Measurements from ENCODE around the gene PDE4DIP. TPM values are rescaled to one million over a fixed set of nuclear protein-coding genes. Genes with fewer than 3 reads are reported as not detected.
"Not testable (repeated sequence)": the region's sequence is repeated elsewhere in the genome, so short reads cannot be mapped to it uniquely, and the experiment has no call there.

PDE4DIP gene
- total and polyA plus RNA-seq, 4 donors: 70.7 to 339 (median 138) TPM

DNA sequence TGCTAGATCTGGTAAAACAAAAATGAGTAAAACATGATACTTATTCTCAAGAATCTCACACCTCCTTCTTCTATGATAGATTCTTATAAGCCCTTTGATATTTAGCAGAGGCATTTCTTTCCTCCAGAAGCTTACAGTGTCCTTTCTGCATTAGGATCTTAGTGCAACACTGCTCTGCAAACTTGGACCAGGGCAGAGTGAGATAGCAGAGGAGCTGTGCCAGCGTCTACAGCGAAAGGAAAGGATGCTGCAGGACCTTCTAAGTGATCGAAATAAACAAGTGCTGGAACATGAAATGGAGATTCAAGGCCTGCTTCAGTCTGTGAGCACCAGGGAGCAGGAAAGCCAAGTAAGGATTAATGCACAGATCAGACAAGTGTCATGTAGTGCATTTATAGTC lies 124.5 kb downstream of the PDE4DIP start:
- ATAC-seq (ENCODE audit: low FRiP score); H3K4me3 ChIP-seq (ENCODE audit: low read length in 2 of 2); intact Hi-C loops (cut with DNase I); H3K27me3 ChIP-seq (ENCODE audit: control insufficient read depth in 1 of 2, insufficient read depth in 2 of 2, low read length in 1 of 2); H3K4me1 ChIP-seq (ENCODE audit: control insufficient read depth in 1 of 2, insufficient read depth in 2 of 2, low read length in 2 of 2); H3K36me3 ChIP-seq (ENCODE audit: control insufficient read depth in 1 of 2, insufficient read depth in 2 of 2, low read length in 1 of 2); H3K9me3 ChIP-seq (ENCODE audit: control insufficient read depth, low read length); DNase-seq; H3K27ac ChIP-seq (ENCODE audit: low read depth in 1 of 2, low read length in 2 of 2): not testable (repeated sequence)
- WGBS, 2 donors: 88 to 90% methylated on average over 3 of the region's 3 CpGs

- H3K4me1 ChIP-seq (ENCODE audit: control insufficient read depth in 1 of 2, insufficient read depth in 2 of 2, low read length in 2 of 2); H3K9me3 ChIP-seq (ENCODE audit: control insufficient read depth, low read length); DNase-seq; H3K4me3 ChIP-seq (ENCODE audit: low read length in 2 of 2); H3K27me3 ChIP-seq (ENCODE audit: control insufficient read depth in 1 of 2, insufficient read depth in 2 of 2, low read length in 1 of 2); ATAC-seq (ENCODE audit: low FRiP score); intact Hi-C loops (cut with DNase I); H3K27ac ChIP-seq (ENCODE audit: low read depth in 1 of 2, low read length in 2 of 2); H3K36me3 ChIP-seq (ENCODE audit: control insufficient read depth in 1 of 2, insufficient read depth in 2 of 2, low read length in 1 of 2): not testable (repeated sequence)
- 72 to 93% methylated on average over 1 to 2 of the region's 5 CpGs for WGBS, 2 donors
These were observed 124.9 kb downstream of the PDE4DIP start for GRCh38 chr1:148969126-148969525.

DNA sequence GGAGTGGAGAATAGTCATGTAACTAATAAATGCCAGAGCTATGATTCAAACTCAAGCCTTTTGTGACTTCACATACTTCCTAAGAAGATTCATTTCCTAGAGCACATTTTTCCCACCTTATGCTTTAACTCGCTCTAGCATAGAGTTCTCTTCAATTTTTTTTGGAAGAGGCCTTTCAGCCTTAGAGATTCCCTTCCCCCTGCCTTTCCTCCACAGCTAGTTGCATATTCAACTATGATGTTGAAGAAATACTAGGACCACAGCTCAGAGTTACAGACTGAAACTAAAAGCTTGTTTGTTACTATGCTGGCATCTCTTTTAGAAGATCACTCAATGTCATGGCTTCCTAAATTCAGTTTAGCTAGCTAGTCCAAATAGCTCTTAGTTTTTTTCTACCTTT lies 131.2 kb downstream of the PDE4DIP start:
- intact Hi-C loops (cut with DNase I); DNase-seq; H3K4me3 ChIP-seq (ENCODE audit: low read length in 2 of 2); H3K36me3 ChIP-seq (ENCODE audit: control insufficient read depth in 1 of 2, insufficient read depth in 2 of 2, low read length in 1 of 2); H3K27ac ChIP-seq (ENCODE audit: low read depth in 1 of 2, low read length in 2 of 2); H3K9me3 ChIP-seq (ENCODE audit: control insufficient read depth, low read length); ATAC-seq (ENCODE audit: low FRiP score); H3K4me1 ChIP-seq (ENCODE audit: control insufficient read depth in 1 of 2, insufficient read depth in 2 of 2, low read length in 2 of 2); H3K27me3 ChIP-seq (ENCODE audit: control insufficient read depth in 1 of 2, insufficient read depth in 2 of 2, low read length in 1 of 2): not testable (repeated sequence)
- WGBS, 2 donors: 58 to 67% methylated on average over 1 of the region's 1 CpG

DNA sequence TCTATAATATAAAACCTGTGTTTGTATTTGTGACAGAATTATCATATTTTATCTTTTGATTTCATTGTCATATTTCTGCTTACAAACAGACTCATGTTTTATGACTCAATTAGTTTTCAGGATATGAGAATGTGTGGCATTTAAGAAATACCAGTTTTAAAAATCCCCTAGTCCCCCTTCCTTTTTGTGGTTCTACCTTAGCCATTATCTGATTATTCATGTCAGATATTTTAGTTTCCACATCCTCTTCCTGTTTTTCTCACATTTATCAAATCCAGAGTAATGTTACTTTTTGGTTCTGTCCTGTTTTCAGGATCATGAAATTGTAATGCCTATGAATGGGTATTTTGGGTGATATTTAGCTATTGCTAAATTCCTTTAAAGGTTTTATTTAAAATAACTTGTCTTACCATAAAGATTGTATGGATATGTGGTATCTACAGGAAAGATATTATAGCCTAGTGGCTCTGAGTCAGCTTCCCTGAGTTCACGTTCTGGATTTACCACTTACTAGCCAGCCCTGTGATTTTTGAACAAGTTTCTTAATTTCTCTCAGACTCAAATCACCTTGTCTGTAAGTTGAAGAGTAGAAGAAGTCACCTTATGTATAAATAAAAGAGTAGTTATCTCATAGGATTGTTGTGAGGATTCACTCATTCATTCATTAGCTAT lies 131.8 kb downstream of the PDE4DIP start:
- H3K9me3 ChIP-seq (ENCODE audit: control insufficient read depth, low read length); DNase-seq; H3K4me1 ChIP-seq (ENCODE audit: control insufficient read depth in 1 of 2, insufficient read depth in 2 of 2, low read length in 2 of 2); intact Hi-C loops (cut with DNase I); H3K36me3 ChIP-seq (ENCODE audit: control insufficient read depth in 1 of 2, insufficient read depth in 2 of 2, low read length in 1 of 2); H3K27ac ChIP-seq (ENCODE audit: low read depth in 1 of 2, low read length in 2 of 2); H3K4me3 ChIP-seq (ENCODE audit: low read length in 2 of 2); H3K27me3 ChIP-seq (ENCODE audit: control insufficient read depth in 1 of 2, insufficient read depth in 2 of 2, low read length in 1 of 2); ATAC-seq (ENCODE audit: low FRiP score): not testable (repeated sequence)
- WGBS, 2 donors: 73 to 90% methylated on average over 1 of the region's 1 CpG

GRCh38 chr1:148977785-148978184 lies 133.6 kb downstream of the PDE4DIP start:
- H3K9me3 ChIP-seq (ENCODE audit: control insufficient read depth, low read length); H3K4me1 ChIP-seq (ENCODE audit: control insufficient read depth in 1 of 2, insufficient read depth in 2 of 2, low read length in 2 of 2); H3K36me3 ChIP-seq (ENCODE audit: control insufficient read depth in 1 of 2, insufficient read depth in 2 of 2, low read length in 1 of 2); H3K27ac ChIP-seq (ENCODE audit: low read depth in 1 of 2, low read length in 2 of 2); intact Hi-C loops (cut with DNase I); H3K27me3 ChIP-seq (ENCODE audit: control insufficient read depth in 1 of 2, insufficient read depth in 2 of 2, low read length in 1 of 2); ATAC-seq (ENCODE audit: low FRiP score); H3K4me3 ChIP-seq (ENCODE audit: low read length in 2 of 2); DNase-seq: not testable (repeated sequence)
- 87 to 97% methylated on average over 1 of the region's 1 CpG for WGBS, 2 donors

DNA sequence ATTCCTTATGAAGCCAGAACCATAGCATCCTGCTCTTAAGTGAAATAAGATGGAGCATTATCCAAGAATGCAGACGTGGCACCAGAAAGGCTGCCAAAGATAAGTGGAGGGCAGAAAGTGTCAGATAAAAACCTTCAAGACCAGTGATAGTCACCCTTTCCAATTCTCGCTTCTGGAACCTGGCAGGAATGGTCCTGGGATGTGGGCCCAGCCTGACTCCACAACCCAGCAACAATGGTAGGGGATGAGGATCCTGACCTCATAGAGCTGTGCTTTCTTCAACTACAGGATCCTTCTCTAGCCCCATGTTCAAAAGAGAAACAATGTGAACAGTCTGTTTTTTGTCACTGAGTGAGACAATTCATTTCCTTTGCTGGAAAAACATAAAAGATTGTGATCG lies 145.2 kb downstream of the PDE4DIP start:
- H3K4me1 ChIP-seq (ENCODE audit: control insufficient read depth in 1 of 2, insufficient read depth in 2 of 2, low read length in 2 of 2); DNase-seq; H3K27ac ChIP-seq (ENCODE audit: low read depth in 1 of 2, low read length in 2 of 2); H3K4me3 ChIP-seq (ENCODE audit: low read length in 2 of 2); H3K36me3 ChIP-seq (ENCODE audit: control insufficient read depth in 1 of 2, insufficient read depth in 2 of 2, low read length in 1 of 2); intact Hi-C loops (cut with DNase I); ATAC-seq (ENCODE audit: low FRiP score); H3K9me3 ChIP-seq (ENCODE audit: control insufficient read depth, low read length); H3K27me3 ChIP-seq (ENCODE audit: control insufficient read depth in 1 of 2, insufficient read depth in 2 of 2, low read length in 1 of 2): not testable (repeated sequence)
- WGBS, 2 donors: 53 to 59% methylated on average over 3 of the region's 3 CpGs

GRCh38 chr1:148990233-148990788 lies 146.1 kb downstream of the PDE4DIP start:
- H3K27me3 ChIP-seq (ENCODE audit: control insufficient read depth in 1 of 2, insufficient read depth in 2 of 2, low read length in 1 of 2); H3K36me3 ChIP-seq (ENCODE audit: control insufficient read depth in 1 of 2, insufficient read depth in 2 of 2, low read length in 1 of 2); H3K4me1 ChIP-seq (ENCODE audit: control insufficient read depth in 1 of 2, insufficient read depth in 2 of 2, low read length in 2 of 2); H3K9me3 ChIP-seq (ENCODE audit: control insufficient read depth, low read length); intact Hi-C loops (cut with DNase I); H3K27ac ChIP-seq (ENCODE audit: low read depth in 1 of 2, low read length in 2 of 2); ATAC-seq (ENCODE audit: low FRiP score); DNase-seq; H3K4me3 ChIP-seq (ENCODE audit: low read length in 2 of 2): not testable (repeated sequence)
- 91 to 92% methylated on average over 5 of the region's 7 CpGs for WGBS, 2 donors

GRCh38 chr1:148991818-148992217 lies 147.6 kb downstream of the PDE4DIP start:
- H3K27ac ChIP-seq (ENCODE audit: low read depth in 1 of 2, low read length in 2 of 2); H3K9me3 ChIP-seq (ENCODE audit: control insufficient read depth, low read length); H3K36me3 ChIP-seq (ENCODE audit: control insufficient read depth in 1 of 2, insufficient read depth in 2 of 2, low read length in 1 of 2); H3K4me3 ChIP-seq (ENCODE audit: low read length in 2 of 2); H3K27me3 ChIP-seq (ENCODE audit: control insufficient read depth in 1 of 2, insufficient read depth in 2 of 2, low read length in 1 of 2); ATAC-seq (ENCODE audit: low FRiP score); H3K4me1 ChIP-seq (ENCODE audit: control insufficient read depth in 1 of 2, insufficient read depth in 2 of 2, low read length in 2 of 2); DNase-seq; intact Hi-C loops (cut with DNase I): not testable (repeated sequence)
- WGBS, 2 donors: 98 to 100% methylated on average over 1 of the region's 2 CpGs

DNA sequence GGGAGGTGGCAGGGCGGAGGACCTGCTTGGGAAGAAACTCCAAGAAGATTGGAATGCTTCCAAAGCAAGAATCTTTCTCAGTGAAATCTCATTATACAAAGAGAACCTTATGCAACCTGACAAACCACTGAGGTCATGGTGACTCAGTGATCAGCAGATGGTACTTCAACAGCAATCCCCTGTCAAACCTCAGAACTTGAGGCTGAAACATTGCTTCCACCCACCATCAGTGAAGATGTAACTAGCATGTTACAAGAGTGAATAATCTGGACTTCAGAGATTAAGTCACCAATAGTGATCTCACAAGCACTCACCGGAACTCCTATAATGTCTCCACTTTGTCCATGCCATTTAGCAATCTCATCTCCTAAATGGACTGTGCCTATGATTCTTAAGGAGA lies 148.1 kb downstream of the PDE4DIP start:
- DNase-seq; ATAC-seq (ENCODE audit: low FRiP score); H3K27ac ChIP-seq (ENCODE audit: low read depth in 1 of 2, low read length in 2 of 2); H3K36me3 ChIP-seq (ENCODE audit: control insufficient read depth in 1 of 2, insufficient read depth in 2 of 2, low read length in 1 of 2); H3K4me1 ChIP-seq (ENCODE audit: control insufficient read depth in 1 of 2, insufficient read depth in 2 of 2, low read length in 2 of 2); intact Hi-C loops (cut with DNase I); H3K27me3 ChIP-seq (ENCODE audit: control insufficient read depth in 1 of 2, insufficient read depth in 2 of 2, low read length in 1 of 2); H3K9me3 ChIP-seq (ENCODE audit: control insufficient read depth, low read length); H3K4me3 ChIP-seq (ENCODE audit: low read length in 2 of 2): not testable (repeated sequence)
- 91 to 100% methylated on average over 1 of the region's 2 CpGs for WGBS, 2 donors

All from aorta (tissue), 5 donors.